ENCODE results near the gene PROCA1.
"Not testable (repeated sequence)": the region's sequence is repeated elsewhere in the genome, so short reads cannot be mapped to it uniquely, and the experiment has no call there.

- not testable (repeated sequence) for TF ChIP-seq CTCF (IDR thresholded peaks at IDR 0.05; ENCODE audit: low read depth, low read length); EZH2phosphoT487 (IDR thresholded peaks at IDR 0.05; ENCODE audit: low read depth)
These were observed 52.8 kb downstream of the PROCA1 start for GRCh38 chr17:28658766-28659496.

Data from OCI-LY3 (cell line).